ENCODE results near the gene NSF.

Gene NSF

GRCh38 chr17:46741122-46741730 is 150.8 kb downstream of the NSF start:
- DNase-seq = no peak
- no peaks in the 10 kb centered on the region for H3K27me3 ChIP-seq
- no peaks in the 10 kb centered on the region for H3K9me3 ChIP-seq
- no peak overlapping the region for H3K27ac ChIP-seq
- no peaks in the 10 kb centered on the region for H3K36me3 ChIP-seq
- no peaks in the 10 kb centered on the region for H3K4me1 ChIP-seq
- TF ChIP-seq, protein P1, sequence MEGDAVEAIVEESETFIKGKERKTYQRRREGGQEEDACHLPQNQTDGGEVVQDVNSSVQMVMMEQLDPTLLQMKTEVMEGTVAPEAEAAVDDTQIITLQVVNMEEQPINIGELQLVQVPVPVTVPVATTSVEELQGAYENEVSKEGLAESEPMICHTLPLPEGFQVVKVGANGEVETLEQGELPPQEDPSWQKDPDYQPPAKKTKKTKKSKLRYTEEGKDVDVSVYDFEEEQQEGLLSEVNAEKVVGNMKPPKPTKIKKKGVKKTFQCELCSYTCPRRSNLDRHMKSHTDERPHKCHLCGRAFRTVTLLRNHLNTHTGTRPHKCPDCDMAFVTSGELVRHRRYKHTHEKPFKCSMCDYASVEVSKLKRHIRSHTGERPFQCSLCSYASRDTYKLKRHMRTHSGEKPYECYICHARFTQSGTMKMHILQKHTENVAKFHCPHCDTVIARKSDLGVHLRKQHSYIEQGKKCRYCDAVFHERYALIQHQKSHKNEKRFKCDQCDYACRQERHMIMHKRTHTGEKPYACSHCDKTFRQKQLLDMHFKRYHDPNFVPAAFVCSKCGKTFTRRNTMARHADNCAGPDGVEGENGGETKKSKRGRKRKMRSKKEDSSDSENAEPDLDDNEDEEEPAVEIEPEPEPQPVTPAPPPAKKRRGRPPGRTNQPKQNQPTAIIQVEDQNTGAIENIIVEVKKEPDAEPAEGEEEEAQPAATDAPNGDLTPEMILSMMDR (IDR thresholded peaks at IDR 0.05) = no peak
- H3K4me3 ChIP-seq = no peak overlapping the region
- intact Hi-C loops (cut with DNase I; ENCODE audit: low total_unique reads) = no loop called here

- H3K4me1 ChIP-seq = no peaks in the 10 kb centered on the region
- H3K4me3 ChIP-seq = no peak overlapping the region
- H3K36me3 ChIP-seq = no peaks in the 10 kb centered on the region
- H3K27me3 ChIP-seq = no peaks in the 10 kb centered on the region
- intact Hi-C loops (cut with DNase I; ENCODE audit: low total_unique reads) = no loop called here
- DNase-seq = no peak
- TF ChIP-seq, protein P1 (IDR thresholded peaks at IDR 0.05) = no peak
- no peaks in the 10 kb centered on the region for H3K9me3 ChIP-seq
- H3K27ac ChIP-seq = no peak overlapping the region
Measured at GRCh38 chr17:46742565-46743270, 152.2 kb downstream of the NSF start.

DNA sequence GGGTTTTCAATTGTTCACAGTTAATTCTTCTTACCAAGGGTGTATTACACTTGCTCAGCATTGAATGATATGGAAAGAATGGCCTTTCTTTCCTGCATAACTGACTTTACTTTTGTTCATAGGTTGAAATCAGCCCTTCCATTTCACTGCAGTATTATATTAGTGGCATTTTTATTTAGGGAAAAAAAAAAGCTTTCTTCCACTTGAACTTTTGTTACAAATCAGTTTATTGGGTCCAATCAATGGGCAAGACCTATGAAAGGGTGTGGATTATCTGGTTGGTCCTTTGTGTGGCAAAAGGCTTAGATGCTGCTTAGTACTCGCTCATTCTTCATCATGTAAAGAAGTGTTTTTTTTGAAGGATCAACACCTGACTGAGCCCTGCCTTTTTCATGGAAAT is 154.0 kb downstream of the NSF start:
- TF ChIP-seq, protein P1 (IDR thresholded peaks at IDR 0.05) = no peak
- Histone ChIP-seq H3K27me3 (no peaks in the 10 kb centered on the region), H3K4me1 (no peaks in the 10 kb centered on the region), H3K4me3 (no peak overlapping the region), H3K9me3 (no peaks in the 10 kb centered on the region), H3K27ac (no peak overlapping the region), H3K36me3 (no peaks in the 10 kb centered on the region)
- intact Hi-C loops (cut with DNase I; ENCODE audit: low total_unique reads) = no loop called here
- DNase-seq = no peak

DNA sequence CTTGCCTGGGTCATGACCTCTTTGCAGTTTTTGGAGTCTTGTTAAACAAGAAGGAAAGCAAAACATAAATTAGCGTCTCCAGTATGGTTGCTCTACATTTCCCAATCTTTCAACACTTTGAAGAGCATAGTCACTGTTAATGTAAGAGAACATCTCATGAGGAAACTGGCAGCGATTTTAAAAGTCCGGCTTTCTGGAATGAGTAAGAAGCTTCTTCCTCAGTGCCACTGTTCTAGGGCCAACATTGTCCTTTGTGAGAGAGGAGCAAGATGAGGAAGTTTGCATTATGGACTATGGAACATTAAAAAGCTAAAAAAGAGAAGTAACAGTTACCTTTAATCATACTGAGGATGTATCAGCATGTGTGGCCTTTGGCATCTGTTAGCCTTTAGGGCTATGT is 154.9 kb downstream of the NSF start:
- no peak overlapping the region for H3K27ac ChIP-seq
- TF ChIP-seq, protein P1 (IDR thresholded peaks at IDR 0.05) = no peak
- H3K4me1 ChIP-seq = no peaks in the 10 kb centered on the region
- peaks cover 0 to 8% (median 0%) of the 10 kb centered on the region in 3 donors for H3K36me3 ChIP-seq
- intact Hi-C loops (cut with DNase I; ENCODE audit: low total_unique reads) = no loop called here
- H3K27me3 ChIP-seq = no peaks in the 10 kb centered on the region
- no peak overlapping the region for H3K4me3 ChIP-seq
- DNase-seq = no peak
- H3K9me3 ChIP-seq = no peaks in the 10 kb centered on the region

DNA sequence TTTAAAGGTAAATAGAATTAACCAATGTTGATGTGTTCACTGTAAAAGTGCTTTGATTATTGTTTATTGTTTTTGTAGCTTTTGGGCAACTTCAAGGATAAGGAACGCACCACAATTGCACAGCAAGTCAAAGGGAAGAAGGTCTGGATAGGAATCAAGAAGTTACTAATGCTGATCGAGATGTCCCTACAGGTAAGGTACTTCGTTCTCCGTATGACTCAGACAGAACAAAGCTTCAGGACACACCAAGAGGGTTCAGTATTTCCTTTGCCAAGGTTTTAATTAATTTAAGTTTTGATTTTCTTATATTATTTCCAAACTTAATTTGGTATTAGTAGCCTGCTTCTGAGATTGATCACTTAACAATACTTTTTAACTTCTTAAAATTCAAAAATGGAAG is 161.0 kb downstream of the NSF start:
- H3K36me3 ChIP-seq = peaks cover 39 to 59% (median 42%) of the 10 kb centered on the region in 3 donors
- no peak overlapping the region for H3K27ac ChIP-seq
- H3K4me1 ChIP-seq = no peaks in the 10 kb centered on the region
- TF ChIP-seq, protein P1 (IDR thresholded peaks at IDR 0.05) = no peak
- H3K27me3 ChIP-seq = no peaks in the 10 kb centered on the region
- H3K9me3 ChIP-seq = no peaks in the 10 kb centered on the region
- no peak overlapping the region for H3K4me3 ChIP-seq
- no peak for DNase-seq
- intact Hi-C loops (cut with DNase I; ENCODE audit: low total_unique reads) = no loop called here
